Hepatocyte (in vitro differentiated cells): ENCODE measurements around the gene ARL6IP5. TPM values are rescaled to one million over a fixed set of nuclear protein-coding genes. Genes with fewer than 3 reads are reported as not detected.
A peak's percentile ranks its signal among the peaks of the same experiment; 100 is the strongest.

Experiments used
- DNase-seq: peaks from one replicate; pipeline ENCODE4 v3.0.0-alpha.2; 2016; ENCODE audit warnings: low spot score
- H2AFZ ChIP-seq: fragments of 200-600 bp; sonication (generic); 2 replicates; pipeline ENCODE4 v1.6.0; 2016; ENCODE audit warnings: antibody characterized with exemption, mild to moderate bottlenecking
- H3K27ac ChIP-seq: fragments of 200-600 bp; sonication (generic); 2 replicates; pipeline ENCODE4 v1.5.1; 2016; ENCODE audit warnings: mild to moderate bottlenecking
- H3K27me3 ChIP-seq: fragments of 200-600 bp; sonication (generic); 2 replicates; pipeline ENCODE4 v1.6.1; 2016
- H3K36me3 ChIP-seq: fragments of 200-600 bp; sonication (generic); replicated peaks from 2 replicates; pipeline ENCODE4 v1.5.1; 2016; ENCODE audit warnings: low read depth; ENCODE audit not compliant: insufficient read depth
- H3K4me1 ChIP-seq: fragments of 200-600 bp; sonication (generic); 2 replicates; pipeline ENCODE4 v1.5.1; 2016; ENCODE audit warnings: mild to moderate bottlenecking, moderate library complexity; ENCODE audit not compliant: insufficient read depth
- H3K4me2 ChIP-seq: fragments of 200-600 bp; sonication (generic); 2 replicates; pipeline ENCODE4 v1.6.0; 2016
- H3K4me3 ChIP-seq: fragments of 200-600 bp; sonication (generic); 2 replicates; pipeline ENCODE4 v1.5.1; 2016; ENCODE audit warnings: mild to moderate bottlenecking
- H3K79me2 ChIP-seq: fragments of 200-600 bp; sonication (generic); 2 replicates; pipeline ENCODE4 v1.6.0; 2017; ENCODE audit warnings: mild to moderate bottlenecking
- H3K9me2 ChIP-seq: fragments of 200-600 bp; sonication (generic); replicated peaks from 2 replicates; pipeline ENCODE4 v1.6.0; 2017; ENCODE audit warnings: mild to moderate bottlenecking; ENCODE audit not compliant: insufficient read depth
- H3K9me3 ChIP-seq: fragments of 200-600 bp; sonication (generic); 2 replicates; pipeline ENCODE4 v1.5.1; 2016; ENCODE audit warnings: low read depth, mild to moderate bottlenecking
- H4K20me1 ChIP-seq: fragments of 200-600 bp; sonication (generic); 2 replicates; pipeline ENCODE4 v1.6.0; 2016; ENCODE audit warnings: mild to moderate bottlenecking; ENCODE audit not compliant: insufficient read depth, poor library complexity, severe bottlenecking
- EZH2 ChIP-seq: fragments of 200-600 bp; sonication (generic); IDR thresholded peaks from 2 replicates; pipeline ENCODE4 v1.6.1; 2016; ENCODE audit warnings: antibody characterized with exemption, mild to moderate bottlenecking, borderline replicate concordance
- EZH2phosphoT487 ChIP-seq: fragments of 200-600 bp; sonication (generic); IDR thresholded peaks from one replicate; pipeline ENCODE4 v1.6.1; 2018; ENCODE audit warnings: antibody characterized with exemption, mild to moderate bottlenecking, low read depth, moderate library complexity; ENCODE audit not compliant: unreplicated experiment, severe bottlenecking
- WGBS: methylation state at CpG from one replicate; pipeline ENCODE4 v1.1.6; 2016; ENCODE audit warnings: low lambda C conversion rate; ENCODE audit errors: missing lambda C conversion rate; 5-methylcytosine and 5-hydroxymethylcytosine counted together
- polyA plus RNA-seq: library from polyadenylated mRNA; unstranded; fragments of >200 nt; fragmentation: Nextera tagmentation; extraction: Ambion mirVana; gene quantifications from 2 replicates; pipeline ENCODE4 v1.2.1, GENCODE V29; 2016
- total RNA-seq: library from RNA; depleted of rRNA; stranded (reverse); fragments of >200 nt; gene quantifications from 2 replicates; pipeline ENCODE4 v1.2.3, GENCODE V29; 2014
- TF ChIP-seq, protein P1 (sequence below): fragments of 200-600 bp; sonication (generic); IDR thresholded peaks from 2 replicates; pipeline ENCODE4 v1.5.1; 2016; ENCODE audit warnings: antibody characterized with exemption, mild to moderate bottlenecking; ENCODE audit not compliant: poor library complexity

ARL6IP5 gene
- total and polyA plus RNA-seq, 2 experiments from 2014 or later: 72.2 to 103 TPM

DNA sequence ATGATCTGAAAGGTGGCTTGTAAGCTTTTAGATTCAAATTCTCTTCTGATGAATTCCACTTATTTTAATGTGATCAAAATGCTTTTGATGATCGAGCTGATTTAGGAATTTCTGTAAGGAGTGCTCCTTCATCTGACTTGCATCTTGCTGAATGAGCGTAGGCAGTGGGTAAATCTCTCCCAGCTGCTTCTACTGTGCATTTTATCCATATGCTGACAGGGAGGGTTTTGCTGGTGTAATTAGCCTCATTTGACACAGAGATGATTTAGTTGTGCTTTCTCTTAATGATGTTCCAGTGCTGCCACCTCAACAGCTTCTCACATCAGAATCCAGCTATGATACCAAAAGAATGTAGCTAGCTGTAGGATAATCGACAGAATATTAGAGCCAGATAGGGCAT, 41.5 kb downstream of the ARL6IP5 start:
- TF ChIP-seq, protein P1, sequence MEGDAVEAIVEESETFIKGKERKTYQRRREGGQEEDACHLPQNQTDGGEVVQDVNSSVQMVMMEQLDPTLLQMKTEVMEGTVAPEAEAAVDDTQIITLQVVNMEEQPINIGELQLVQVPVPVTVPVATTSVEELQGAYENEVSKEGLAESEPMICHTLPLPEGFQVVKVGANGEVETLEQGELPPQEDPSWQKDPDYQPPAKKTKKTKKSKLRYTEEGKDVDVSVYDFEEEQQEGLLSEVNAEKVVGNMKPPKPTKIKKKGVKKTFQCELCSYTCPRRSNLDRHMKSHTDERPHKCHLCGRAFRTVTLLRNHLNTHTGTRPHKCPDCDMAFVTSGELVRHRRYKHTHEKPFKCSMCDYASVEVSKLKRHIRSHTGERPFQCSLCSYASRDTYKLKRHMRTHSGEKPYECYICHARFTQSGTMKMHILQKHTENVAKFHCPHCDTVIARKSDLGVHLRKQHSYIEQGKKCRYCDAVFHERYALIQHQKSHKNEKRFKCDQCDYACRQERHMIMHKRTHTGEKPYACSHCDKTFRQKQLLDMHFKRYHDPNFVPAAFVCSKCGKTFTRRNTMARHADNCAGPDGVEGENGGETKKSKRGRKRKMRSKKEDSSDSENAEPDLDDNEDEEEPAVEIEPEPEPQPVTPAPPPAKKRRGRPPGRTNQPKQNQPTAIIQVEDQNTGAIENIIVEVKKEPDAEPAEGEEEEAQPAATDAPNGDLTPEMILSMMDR: no peak
- 88% methylated on average over 3 of the region's 3 CpGs for WGBS
- Histone ChIP-seq H3K36me3 (no peaks in the 10 kb centered on the region), H2AFZ (no peak overlapping the region), H4K20me1 (no peaks in the 10 kb centered on the region), H3K4me2 (no peak overlapping the region), H3K27ac (no peak overlapping the region), H3K9me2 (no peaks in the 10 kb centered on the region), H3K4me3 (no peak overlapping the region), H3K27me3 (no peaks in the 10 kb centered on the region), H3K79me2 (no peaks in the 10 kb centered on the region), H3K4me1 (no peaks in the 10 kb centered on the region), H3K9me3 (no peaks in the 10 kb centered on the region)
- DNase-seq: no peak

DNA sequence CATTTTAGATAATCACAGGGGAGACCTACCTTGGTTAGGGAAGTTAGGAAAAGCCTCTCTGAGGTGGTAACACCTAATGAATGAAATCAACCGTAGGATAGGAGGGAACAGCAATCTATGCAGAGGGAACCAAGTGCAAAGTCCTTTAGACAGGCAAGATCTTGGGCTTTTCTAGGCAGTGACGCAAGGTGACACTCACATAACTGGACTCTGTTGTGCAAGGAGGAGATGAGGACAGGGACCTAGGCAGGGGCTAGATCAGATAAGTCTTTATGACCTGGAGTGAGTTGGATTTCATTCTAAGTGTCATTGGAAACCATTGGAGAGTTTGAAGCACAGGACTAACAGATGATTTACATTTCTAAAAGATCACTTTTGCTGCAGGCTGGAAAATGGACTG, 42.3 kb downstream of the ARL6IP5 start:
- no peaks in the 10 kb centered on the region for H3K9me2 ChIP-seq
- no peaks in the 10 kb centered on the region for H3K79me2 ChIP-seq
- H3K9me3 ChIP-seq: no peaks in the 10 kb centered on the region
- H3K36me3 ChIP-seq: no peaks in the 10 kb centered on the region
- H3K4me2 ChIP-seq: no peak overlapping the region
- H3K4me3 ChIP-seq: no peak overlapping the region
- TF ChIP-seq EZH2: no peak
- TF ChIP-seq, protein P1: no peak
- no peak for TF ChIP-seq EZH2phosphoT487
- H3K27ac ChIP-seq: no peak overlapping the region
- H4K20me1 ChIP-seq: no peaks in the 10 kb centered on the region
- DNase-seq: peak; percentile 31
- 77% methylated on average over 2 of the region's 2 CpGs for WGBS
- H3K27me3 ChIP-seq: no peaks in the 10 kb centered on the region
- H3K4me1 ChIP-seq: no peaks in the 10 kb centered on the region
- no peak overlapping the region for H2AFZ ChIP-seq

DNA sequence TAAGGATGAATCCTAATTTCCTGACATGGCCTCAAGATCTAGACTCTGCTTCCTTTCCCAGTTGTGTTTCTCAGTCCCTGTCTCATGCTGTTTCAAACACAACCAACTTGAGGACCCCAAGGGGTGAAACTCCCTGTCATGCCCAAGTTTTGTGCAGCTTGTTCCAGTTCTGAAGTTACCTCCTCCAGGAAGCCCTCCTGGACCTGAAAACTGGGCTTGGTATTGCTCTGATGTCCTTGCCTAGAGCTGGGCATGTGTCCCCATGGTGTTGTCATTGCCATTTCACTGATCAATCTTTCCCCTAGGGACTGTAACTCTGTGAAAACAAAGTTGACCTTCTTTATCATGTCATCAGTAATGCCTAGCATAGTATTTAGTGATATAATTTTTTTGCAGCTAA, 43.8 kb downstream of the ARL6IP5 start:
- Histone ChIP-seq H3K9me2 (no peaks in the 10 kb centered on the region), H3K27ac (no peak overlapping the region), H2AFZ (no peak overlapping the region), H4K20me1 (no peaks in the 10 kb centered on the region), H3K79me2 (no peaks in the 10 kb centered on the region), H3K4me1 (no peaks in the 10 kb centered on the region), H3K27me3 (no peaks in the 10 kb centered on the region), H3K4me2 (no peak overlapping the region), H3K9me3 (no peaks in the 10 kb centered on the region), H3K36me3 (no peaks in the 10 kb centered on the region), H3K4me3 (no peak overlapping the region)
- TF ChIP-seq EZH2phosphoT487 (no peak), EZH2 (no peak)
- TF ChIP-seq, protein P1: no peak
- DNase-seq: no peak

DNA sequence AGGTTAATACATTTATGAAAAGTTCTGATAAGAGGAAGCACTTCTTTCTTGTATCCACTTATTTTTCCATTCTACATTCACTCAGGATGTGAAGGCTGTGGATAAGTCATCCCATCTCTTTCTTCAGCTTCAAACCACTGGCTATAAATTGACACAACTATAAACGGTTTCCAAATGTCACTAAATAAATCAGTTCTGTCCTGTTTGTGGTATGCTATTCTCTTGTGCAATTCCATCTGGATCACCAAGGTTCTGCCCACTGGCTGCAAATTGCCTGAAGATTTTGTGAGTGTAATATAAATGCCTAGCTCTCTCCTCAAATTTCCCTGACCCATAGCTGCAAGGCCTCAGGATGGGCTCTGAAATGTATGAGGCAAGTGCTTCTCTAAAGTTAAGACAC, 44.8 kb downstream of the ARL6IP5 start:
- Histone ChIP-seq H3K79me2 (no peaks in the 10 kb centered on the region), H2AFZ (no peak overlapping the region), H3K27me3 (no peaks in the 10 kb centered on the region), H3K4me3 (no peak overlapping the region), H3K9me3 (no peaks in the 10 kb centered on the region), H3K4me1 (no peaks in the 10 kb centered on the region), H3K36me3 (no peaks in the 10 kb centered on the region), H4K20me1 (no peaks in the 10 kb centered on the region), H3K9me2 (no peaks in the 10 kb centered on the region), H3K27ac (no peak overlapping the region), H3K4me2 (no peak overlapping the region)
- no peak for DNase-seq
- WGBS: 36% methylated on average over 1 of the region's 1 CpG
- TF ChIP-seq EZH2: no peak
- TF ChIP-seq, protein P1: no peak
